Stimulated activated CD8-positive, alpha-beta memory T cell treated with anti-CD3 and anti-CD28 coated beads, Interleukin-7, amount 100 ng/mL, for 4 hours (primary cell): Measurements from ENCODE around the gene C8G.

Experiments
- DNase-seq, 2 donors: peaks; one replicate each; pipeline ENCODE4 v3.0.0-alpha.2; 2020; ENCODE audit warnings: low read depth in 2 of 2

C8G gene

DNA sequence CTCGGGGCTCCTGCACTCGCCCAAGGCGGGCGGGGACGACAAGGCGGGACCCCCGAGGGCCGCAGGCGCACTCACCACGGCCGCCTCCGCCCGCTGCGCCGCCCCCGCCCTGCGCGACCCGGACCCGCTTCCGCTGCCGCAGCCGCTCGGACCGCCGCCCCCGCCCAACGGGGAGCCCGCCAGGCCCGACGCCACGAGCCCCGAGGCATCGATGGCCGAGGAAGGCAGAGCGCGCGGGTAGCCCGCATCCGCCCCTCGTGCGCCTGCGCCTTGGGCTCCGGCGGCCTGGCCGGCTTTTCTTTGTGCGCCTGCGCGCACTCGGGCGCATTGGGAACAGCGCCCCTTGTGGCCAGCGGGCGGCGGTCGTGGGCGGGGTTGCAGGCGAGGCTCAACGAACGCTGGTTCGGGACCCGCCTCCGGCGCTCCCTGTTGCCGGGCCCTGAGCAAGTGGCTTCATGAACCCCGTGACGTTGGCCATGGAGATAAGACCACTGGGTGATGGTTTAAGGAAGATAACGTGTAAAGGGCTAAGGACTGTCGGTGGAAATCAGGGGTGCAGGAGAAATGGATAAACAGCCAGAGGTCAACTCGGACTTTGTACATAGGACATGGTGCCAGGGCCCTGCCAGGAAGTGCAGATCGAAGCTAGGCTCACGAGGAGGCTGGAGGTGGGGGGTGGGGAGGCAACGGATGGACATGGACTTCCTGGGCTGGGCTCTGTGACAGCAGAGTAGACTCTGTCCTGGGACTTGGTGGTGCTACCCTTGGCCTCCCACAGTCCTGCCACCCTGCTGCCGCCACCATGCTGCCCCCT, at the start of gene C8G, which contains the start of gene FBXW5:
Gene C8G, plus strand, starts transcription at position 725 of the 814 bp plus-strand sequence. Its CDS starts 78 bp downstream, at position 803.
Gene FBXW5, minus strand, starts transcription at position 220 of the 814 bp plus-strand sequence. CDS start 655 bp downstream, outside the sequence.
- peak; percentile 82 to 93 for DNase-seq

DNA sequence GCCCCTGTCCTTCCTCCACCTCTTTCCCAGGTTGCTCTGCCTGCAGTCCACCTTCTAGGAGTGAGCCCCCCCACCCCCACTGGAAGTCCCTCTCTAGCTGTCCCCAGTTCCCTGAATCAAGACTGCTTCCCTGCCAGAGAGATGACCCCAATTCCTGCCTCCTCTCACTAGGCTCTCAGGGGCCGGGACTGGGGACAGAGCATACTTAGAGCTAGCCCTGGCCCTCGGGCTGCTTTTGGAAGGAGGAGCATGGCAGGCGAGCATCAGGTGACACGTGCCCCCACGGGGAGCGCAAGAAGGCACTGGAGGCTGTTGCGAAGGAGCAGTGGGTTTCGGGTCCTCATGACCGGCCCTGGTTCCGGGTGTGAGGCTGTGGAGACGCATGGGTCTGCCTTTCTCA, 49.0 kb upstream of the C8G start:
- no peak for DNase-seq

DNA sequence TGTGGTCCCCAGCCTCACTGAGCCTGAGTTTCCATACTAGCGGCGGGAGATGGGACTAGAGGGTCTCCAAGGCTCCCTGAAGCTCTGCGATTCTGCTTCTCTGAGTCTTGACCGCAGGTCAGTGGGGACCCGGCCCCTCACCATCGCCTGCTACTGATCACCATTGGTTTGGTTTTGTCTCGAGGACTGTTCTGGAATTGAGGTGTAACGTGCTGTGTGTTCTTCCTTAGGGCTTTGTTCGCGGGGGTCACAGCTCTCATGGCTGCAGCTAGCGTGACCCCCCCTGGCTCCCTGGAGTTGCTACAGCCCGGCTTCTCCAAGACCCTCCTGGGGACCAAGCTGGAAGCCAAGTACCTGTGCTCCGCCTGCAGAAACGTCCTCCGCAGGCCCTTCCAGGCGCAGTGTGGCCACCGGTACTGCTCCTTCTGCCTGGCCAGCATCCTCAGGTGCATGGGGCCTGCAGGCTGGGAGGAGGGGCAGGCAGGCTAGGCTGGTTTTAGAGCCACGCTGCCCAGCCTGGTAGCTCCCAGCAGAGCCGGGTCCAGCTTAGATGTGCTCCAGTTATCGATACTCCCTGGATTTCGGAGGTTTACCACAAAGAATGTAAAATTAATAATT, 46.5 kb upstream of the C8G start:
- no peak for DNase-seq

DNA sequence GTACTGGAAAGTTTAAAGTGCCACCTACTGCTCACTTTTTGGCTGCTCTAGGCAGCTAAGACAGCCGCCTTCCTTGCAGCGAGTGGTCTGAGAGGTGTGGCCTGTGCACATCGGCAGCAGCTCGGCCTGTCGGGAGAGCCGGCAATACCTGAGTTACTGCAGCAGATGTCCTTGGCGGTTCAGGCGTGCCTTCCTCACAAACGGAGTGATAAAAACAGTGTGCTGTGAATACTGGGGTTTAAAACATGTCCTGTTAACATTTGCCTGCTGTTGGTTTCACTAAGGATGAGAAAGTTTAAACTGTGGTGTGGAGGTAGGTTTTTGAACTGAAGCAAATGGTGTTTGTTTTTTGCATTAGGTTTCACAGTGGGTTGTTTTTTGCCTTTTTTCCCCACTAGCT, 45.8 kb upstream of the C8G start:
- no peak for DNase-seq

DNA sequence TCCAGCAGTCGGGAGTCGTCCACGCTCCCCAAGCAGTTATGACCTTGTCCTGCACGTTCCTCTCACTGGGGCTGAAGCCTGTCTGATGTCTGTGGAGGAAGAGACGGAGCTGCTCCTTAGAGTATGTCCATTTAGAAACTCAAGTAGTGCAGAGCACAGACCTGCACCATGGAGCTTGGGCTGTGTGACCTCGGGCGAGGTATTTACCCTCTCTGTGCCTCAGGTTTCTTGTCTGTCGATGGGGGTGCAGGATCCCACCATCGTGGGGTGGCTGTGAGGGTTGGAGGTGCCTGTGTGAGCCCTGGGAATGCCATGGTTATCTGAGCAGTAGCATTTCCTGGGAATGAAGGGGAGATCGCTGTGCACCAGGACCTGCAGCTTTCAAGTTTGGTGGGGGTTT, 44.5 kb upstream of the C8G start:
- DNase-seq, result no peak

DNA sequence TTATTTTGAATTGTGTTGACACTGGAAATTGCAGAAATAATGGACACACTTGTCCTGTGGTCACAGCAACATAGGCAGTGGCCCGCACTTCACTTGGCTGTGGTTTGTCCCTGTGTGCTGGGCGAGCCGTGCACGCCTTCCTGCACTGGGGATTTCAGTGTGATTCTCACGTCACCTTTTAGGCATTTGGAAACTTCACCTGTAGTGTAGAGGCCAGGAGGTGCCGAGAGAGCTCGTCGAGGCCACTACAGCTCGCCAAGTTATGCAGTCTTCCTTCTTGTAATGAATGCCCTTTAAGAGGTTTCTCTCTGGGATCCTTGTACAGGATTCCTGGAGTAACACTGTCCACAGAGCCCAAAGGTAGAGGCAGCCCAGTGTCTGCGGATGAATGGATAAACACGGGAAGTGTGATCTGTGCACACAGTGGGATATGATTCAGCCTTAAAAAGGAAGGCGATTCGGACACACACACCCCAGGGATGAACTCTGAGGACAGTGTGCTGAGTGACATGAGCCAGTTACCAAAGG, 44.0 kb upstream of the C8G start:
- DNase-seq, result no peak

DNA sequence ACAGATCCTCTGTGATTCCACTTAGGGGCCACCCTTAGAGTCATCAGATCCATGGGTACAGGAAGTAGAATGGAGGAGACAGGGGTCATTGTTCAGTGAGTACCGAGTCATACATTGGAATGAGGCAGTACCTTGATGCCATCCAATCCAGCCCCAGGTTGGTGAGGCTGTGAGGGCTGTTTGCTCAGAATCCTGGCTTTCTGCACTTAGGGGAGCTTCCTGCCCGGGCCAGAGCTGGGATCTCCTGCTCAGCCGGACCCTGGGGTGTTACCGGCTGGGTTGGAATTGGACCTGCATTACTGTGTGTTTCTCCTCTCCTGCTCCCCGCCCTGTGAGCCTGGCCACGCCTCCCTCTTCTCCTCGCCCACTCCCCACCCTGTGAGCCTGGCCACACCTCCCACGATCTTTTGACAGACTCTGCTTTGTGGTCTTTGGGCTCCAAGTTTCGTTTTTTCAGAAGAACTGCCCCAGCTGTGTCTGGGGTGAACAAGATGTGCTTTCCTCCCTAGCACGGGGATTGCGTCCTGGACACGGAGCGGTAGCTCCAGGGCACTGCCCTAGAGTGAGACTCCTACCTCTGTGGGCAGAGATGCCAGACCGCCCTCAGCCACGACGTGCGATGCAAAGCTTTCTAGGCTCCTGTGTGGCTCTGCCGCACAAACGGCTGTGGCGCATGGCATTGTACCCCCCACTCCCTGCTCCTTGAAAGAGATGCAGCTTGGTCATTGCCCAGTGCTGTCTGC, 43.4 kb upstream of the C8G start:
- peak; percentile 67 to 77 for DNase-seq

DNA sequence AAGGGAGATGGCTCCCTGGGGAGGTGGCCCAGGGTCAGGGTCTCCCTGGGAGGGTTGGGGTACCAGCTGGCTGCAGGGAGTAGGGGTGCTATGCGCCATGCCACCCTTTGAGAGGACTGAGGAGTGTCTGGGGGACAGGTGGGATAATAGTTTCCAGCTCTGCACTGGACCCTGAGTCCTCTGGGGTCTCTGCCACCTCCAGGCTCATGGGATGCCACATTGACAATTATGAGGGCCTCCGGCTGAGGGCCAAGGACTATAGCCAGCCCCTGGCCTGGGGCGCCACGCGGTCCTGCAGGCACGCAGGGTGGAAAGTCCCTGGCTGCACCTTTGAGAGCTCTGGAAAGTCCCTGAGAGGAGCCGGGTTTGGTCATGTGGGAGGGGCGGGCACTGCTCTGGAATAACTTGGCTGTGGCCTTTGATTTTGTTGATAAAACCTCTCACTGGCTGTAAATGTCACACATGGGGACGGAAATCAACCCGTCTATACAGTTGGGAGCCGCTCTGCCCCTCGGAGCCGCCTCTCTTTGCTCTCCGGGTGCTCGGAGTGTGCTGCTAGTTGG, 42.7 kb upstream of the C8G start:
- peak; percentile 79 to 85 for DNase-seq

DNA sequence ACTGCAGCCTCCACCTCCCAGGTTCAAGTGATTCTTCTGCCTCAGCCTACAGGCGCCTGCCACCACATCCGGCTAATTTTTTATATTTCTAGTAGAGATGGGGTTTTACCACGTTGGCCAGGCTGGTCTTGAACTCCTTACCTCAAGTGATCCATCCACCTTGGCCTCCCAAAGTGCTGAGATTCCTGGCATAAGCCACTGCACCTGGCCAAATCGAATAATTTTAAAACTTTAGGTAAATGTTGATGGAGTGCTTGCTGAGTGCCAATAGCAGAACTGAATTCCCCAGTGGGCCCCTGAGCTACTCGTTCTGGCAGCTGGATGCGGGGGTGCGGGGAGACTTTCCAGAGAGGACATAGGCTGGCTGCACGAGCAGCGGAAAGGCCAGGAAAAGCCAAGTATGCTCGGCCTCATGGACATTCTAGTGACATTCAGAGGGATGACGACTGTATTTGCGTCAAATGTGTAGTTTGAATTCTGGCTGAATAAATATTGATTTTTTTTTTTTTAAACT, 41.9 kb upstream of the C8G start:
- no peak for DNase-seq

DNA sequence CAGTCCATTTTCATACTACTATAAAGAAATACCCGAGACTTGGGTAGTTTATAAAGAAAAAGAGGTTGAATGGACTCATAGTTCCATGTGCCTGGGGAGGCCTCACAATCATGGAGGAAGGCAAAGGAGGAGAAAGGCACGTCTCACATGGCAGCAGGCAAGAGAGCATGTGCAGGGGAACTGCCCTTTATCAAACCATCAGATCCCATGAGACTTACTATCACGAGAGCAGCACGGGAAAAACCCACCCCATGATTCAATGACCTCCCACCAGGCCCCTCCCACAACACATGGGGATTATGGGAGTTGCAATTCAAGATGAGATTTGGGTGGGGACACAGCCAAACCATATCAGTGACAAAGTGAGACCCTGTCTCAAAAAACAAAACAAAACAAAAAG, 38.8 kb upstream of the C8G start:
- DNase-seq, result no peak

DNA sequence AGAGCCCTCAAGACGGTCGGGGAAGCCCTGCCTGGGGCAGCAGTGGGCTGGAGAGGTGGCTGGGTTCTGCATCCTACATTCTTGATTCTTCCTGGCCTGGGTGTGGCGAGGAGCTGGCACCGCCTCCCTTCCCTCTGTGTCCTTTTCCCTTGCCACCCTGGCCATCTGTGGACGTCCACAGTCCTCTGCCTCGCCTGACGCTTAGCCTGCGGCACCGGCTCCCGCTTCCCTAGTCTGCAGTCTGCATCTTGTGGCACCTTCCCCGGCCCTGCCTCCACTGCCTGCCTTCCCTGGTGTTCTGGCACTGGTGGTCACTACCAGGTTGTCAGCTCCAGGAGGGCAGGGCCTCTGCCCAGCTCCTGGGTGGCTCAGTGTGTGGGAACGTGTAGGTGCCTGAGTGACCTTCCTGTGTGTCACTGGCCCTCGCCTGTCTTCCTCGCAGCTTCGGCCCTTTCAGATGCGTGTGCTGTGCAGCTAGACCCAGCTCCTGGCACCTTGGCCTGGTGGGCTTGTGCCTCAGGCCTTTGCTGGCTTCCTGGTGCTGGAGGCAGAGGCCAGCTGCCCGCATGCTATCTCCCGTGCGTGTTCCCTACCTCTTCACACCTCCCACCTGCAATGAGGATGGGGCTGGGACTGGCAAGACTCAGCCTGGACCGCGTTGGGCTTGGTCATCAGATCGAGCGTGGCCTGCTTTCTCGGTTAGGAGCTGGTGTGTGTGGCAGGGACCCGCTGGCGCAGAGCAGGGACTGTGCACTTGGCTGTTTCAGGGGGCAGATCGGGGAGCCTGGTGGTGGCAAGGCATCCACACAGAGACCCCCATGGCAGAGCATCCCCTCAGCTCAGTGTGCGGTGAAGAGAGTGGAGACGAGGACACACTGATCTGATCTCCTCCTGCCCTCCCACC, 37.8 kb upstream of the C8G start:
- DNase-seq, result no peak

DNA sequence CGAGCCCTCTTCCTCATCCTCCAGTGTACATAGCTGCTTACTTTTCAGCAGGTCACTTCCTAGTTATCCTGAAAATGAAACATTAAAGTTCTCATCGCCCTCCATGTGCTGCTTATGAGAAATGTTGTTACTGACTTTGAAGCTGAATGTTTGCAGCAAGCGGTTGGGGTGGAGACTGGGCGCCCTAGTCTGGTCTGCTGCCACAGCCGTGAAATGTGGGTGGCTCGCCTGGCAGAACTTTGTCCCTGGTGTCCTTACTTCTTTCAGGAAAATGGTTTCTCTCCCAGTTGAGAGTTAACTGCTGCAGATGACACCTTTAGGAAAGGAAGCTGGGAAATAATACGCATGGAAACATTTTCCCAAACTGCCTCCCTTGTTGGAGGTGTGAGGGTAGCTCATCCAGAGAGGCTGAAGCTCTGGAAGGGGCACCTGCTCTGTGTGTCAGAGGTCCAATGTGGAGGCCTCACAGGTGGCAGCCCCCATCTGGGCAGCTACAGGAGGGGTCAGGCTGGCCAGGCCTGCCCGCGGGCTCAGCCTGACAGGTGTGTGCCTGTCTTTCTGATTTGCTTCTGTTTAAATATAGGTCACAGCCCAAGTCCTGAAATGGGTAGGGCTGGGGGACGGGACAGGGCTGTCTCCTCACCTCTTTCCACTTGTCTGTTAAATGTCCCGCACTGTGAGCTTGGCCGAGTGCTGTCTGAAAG, 34.7 kb upstream of the C8G start:
- no peak for DNase-seq

DNA sequence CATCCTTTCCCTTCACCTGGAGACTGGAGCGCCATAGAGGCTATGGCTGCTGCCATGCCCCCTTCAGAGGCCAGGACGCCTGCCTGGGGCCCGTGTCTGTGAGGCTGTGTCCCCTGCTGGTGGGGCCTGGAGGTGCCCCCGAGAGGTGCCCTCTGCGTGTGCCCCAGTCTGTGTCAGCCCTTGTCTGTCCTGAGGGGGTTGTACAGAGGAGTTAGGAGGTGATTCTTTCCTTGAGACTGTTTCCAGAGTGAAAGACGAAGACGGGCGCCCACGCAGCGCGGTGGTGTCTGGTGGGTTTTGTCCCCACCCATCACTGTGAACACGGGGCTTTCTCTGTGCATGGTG, 34.2 kb upstream of the C8G start:
- no peak for DNase-seq

DNA sequence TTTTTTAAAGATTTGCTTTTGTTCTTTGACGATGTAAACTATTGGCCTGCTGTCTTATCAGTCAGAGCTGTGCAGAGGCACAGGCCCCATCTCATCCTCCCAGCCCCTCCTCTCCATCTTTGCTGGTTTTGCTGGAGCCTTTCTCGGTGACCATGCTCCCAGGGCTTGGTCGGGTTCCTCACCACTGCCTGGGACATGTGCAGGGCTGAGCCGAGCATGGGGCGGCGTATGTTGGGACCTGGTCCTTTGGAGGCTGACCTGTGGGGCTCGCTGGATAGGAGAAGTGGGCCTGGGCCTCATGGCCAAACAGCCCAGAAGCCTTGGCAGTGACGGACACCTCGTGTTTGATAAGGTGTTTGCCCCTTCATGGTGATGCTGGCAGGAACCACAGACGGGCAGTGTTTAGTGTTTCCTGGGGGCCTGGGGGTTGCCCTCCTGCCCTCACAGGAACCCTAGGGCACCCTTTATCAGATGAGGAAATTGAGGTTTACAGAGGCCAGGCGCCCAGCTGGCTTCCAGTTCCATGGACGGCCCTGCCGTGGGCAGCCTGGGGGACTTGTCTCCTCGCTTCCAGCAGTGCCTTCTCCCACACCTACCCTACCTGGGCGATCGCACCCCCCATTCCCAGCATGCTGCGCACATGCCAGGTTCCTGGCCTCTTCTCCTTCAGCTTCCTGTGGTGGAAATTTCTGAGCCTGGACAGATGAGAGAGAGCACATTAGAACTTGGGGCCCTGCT, 31.2 kb upstream of the C8G start:
- no peak for DNase-seq

DNA sequence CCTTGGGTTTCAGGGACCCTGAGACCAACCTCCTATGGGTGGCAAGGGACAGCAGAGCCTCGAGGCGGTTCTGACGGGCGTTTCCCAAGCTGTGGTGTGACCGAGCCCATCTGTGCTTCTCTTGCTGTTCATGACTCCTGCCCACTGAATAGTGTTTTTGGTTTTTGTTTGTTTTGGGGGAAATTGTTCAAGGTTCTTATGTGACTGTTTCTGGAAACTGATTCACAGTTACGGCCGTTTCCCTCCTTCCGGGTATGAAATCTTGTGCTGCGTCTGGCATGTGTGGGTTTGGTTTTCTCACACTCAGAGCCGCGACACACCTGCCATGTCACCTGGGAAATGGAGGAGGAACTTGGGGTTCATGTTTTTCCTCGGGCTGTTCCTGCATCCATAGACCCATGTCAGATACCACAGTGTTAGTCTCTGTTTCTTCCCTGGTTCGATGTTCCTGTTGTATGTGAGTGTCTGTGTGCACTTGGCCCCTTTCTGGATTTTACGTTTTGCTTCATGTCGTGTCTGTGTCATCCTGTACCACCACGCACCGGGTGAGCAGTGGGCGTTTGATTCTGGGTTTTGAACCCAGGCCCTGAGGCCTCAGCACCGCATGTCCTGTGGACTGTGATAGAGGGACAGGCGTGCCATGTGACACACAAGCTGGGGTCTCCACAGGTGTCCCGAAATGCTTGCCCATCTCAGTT, 29.3 kb upstream of the C8G start:
- DNase-seq, result no peak

DNA sequence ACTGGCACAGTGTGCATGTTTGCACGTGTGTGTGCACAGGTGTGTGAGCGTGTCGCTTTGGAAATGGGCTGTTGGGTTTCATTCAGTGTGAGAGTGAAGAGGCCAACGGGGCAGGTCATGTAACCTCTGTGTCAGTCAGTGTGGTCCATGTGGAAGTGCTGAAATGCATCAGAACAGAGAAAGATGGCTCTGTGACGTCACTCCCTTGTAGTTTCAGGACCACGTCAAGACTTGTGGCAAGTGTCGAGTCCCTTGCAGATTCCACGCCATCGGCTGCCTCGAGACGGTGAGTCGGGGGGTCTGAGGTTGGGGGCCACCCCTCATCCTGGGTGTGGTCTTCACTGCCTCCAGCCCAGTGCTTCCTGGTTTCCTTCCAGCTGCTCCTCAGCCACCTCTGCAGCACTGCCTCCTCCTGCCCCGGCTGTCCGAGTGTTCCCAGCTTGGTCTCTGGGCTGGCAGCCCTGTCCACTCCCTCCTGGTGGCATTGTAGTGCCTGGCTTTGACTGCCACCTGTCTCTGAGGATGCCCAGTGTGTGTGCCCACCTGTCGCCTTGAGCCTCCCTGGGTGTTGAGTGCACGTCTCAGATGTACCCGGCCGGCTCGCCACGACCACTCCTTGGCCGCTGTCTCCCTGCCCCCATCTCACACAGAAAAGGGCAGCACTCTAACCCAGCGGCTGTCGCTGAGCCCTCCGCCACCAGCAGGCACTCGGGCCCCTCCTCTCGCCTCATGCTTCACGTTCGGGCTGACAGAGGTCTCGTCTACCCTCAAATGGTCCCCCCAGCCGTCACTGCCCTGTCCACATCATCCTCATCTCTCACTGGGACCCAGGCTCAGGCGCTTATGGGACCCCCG, 28.5 kb upstream of the C8G start:
- no peak for DNase-seq

DNA sequence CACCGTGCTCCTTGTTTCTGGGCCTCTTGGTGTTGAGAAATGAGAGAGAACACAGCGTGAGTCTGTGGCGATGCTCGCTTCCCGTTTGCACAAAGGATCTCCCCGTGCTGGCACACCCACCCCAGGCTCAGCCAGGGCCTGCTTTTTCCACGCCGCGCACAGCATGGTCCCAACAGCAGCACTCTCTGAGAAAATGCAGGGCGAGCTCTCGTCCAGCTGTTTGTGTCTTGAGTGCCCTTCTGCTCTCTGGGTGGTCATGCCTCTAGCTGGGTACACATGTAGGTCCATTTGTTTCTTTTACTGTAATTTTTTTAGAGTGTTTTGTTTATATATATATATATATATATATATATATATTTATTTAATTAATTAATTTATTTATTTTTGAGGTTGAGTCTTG, 27.1 kb upstream of the C8G start:
- DNase-seq, result no peak

DNA sequence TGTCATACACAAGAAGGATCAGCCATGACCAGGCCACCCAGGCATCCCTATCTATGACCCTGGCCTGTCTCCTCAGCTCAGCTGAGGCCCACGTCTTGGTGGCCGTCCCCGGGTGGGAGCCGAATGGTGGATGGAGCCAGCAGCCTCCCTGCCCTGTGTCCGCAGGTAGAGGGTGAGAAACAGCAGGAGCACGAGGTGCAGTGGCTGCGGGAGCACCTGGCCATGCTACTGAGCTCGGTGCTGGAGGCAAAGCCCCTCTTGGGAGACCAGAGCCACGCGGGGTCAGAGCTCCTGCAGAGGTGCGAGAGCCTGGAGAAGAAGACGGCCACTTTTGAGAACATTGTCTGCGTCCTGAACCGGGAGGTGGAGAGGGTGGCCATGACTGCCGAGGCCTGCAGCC, 25.0 kb upstream of the C8G start:
- no peak for DNase-seq
